Measurements from ENCODE around the gene HLA-DQA1. TPM values are rescaled to one million over a fixed set of nuclear protein-coding genes. Genes with fewer than 3 reads are reported as not detected.

HLA-DQA1 gene
- total RNA-seq, 4 donors from 2014 or later: 8.6 to 21.3 (median 11.5) TPM

DNA sequence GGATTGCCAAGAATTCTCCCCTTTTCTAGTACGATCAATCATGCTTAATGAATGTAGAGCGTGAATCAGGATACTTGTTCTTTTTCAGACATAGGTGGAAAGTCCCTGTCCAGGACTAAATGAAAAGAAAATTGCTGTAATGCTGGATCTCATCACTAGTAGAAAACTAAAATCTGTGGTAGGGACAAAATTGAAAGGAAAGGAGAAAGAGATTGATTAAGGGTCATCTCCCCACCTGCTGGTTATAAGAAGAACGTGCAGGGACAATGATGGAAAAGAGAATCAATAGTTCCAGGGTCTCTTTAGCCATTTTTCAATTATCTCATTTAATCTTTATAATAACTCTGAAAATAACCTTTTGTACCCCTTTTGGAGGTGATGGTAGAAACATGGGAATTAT lies 28.8 kb upstream of the HLA-DQA1 start:
- H3K4me3 ChIP-seq: no peak overlapping the region
- no peak overlapping the region for H3K27ac ChIP-seq
- no peak for TF ChIP-seq POLR2A (IDR thresholded peaks at IDR 0.05)
- TF ChIP-seq POLR2AphosphoS5 (IDR thresholded peaks at IDR 0.05): no peak
- no peak for TF ChIP-seq EP300 (IDR thresholded peaks at IDR 0.05)
- TF ChIP-seq, protein P1, sequence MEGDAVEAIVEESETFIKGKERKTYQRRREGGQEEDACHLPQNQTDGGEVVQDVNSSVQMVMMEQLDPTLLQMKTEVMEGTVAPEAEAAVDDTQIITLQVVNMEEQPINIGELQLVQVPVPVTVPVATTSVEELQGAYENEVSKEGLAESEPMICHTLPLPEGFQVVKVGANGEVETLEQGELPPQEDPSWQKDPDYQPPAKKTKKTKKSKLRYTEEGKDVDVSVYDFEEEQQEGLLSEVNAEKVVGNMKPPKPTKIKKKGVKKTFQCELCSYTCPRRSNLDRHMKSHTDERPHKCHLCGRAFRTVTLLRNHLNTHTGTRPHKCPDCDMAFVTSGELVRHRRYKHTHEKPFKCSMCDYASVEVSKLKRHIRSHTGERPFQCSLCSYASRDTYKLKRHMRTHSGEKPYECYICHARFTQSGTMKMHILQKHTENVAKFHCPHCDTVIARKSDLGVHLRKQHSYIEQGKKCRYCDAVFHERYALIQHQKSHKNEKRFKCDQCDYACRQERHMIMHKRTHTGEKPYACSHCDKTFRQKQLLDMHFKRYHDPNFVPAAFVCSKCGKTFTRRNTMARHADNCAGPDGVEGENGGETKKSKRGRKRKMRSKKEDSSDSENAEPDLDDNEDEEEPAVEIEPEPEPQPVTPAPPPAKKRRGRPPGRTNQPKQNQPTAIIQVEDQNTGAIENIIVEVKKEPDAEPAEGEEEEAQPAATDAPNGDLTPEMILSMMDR (IDR thresholded peaks at IDR 0.05): no peak
- H3K9me3 ChIP-seq: no peaks in the 10 kb centered on the region
- 53% methylated on average over 3 of the region's 3 CpGs for WGBS
- no peaks in the 10 kb centered on the region for H3K4me1 ChIP-seq
- no peak for DNase-seq (ENCODE audit: low spot score in 2 of 2)
- no peaks in the 10 kb centered on the region for H3K27me3 ChIP-seq
- H3K36me3 ChIP-seq: no peaks in the 10 kb centered on the region

DNA sequence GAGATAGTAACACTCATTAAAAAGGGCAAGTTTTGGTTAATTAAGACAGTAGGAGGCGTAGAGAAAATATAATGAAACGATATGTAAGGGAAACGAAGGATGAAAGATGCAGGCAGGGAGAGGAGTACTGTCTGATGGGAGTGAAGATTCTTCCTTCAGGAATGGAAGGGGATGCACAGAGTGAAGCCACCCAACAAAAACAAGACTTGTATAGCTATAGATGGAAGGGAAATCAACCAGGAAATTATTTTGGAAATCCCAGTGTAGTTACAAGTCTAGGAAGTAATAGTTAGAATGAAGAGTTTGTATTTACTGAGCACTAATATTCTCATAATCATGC lies 27.8 kb upstream of the HLA-DQA1 start:
- peak overlapping the region; percentile 39 for H3K27ac ChIP-seq
- no peaks in the 10 kb centered on the region for H3K9me3 ChIP-seq
- H3K4me3 ChIP-seq: no peak overlapping the region
- TF ChIP-seq, protein P1 (IDR thresholded peaks at IDR 0.05): no peak
- TF ChIP-seq POLR2AphosphoS5 (IDR thresholded peaks at IDR 0.05) (no peak), EP300 (IDR thresholded peaks at IDR 0.05) (no peak), POLR2A (IDR thresholded peaks at IDR 0.05) (no peak)
- H3K27me3 ChIP-seq: no peaks in the 10 kb centered on the region
- WGBS: 46% methylated on average over 3 of the region's 3 CpGs
- H3K4me1 ChIP-seq: no peaks in the 10 kb centered on the region
- DNase-seq (ENCODE audit: low spot score in 2 of 2): no peak
- H3K36me3 ChIP-seq: no peaks in the 10 kb centered on the region

DNA sequence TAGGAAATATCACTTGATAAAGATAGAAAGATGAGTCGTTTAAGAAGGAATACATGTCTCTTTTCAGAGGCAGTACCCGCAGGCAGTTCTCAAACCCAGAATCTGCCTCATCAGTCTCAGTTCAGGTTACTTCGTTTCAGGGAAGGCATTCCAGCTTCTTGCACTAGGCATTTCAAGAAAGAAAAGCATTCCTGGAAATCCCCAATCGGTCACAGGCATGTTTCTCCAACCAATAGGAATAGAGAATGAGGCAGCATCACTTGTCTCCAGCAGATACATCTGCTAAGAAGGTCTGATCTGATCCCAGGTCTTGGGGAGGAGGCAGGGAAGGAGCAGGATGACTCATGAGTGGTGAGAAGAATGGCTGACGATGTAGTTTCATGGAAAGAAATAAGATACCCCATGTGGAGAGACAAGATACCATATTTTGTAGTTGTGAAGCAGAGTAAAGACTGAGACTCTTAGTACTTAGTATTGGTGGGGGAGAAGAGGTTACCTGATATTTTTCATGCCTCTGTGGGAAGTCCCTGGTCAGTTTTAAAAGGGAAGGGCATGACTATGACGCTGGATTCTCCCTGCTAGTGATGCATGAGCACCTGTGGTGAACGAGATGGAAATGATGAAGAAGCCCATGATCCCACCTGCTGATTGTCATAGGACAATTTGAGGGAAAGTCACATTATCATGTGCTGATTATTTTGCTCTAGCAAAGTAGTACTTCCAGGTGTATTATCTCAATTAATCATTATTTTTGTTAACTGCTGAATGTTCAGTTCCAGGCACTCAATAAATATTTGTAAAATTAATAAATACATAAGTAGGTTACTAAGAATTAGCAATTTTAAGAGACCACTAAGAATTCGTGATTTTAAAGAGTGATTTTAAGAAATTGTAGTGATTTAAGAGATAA lies 27.2 kb upstream of the HLA-DQA1 start:
- peak overlapping the region; percentile 39 for H3K27ac ChIP-seq
- H3K4me1 ChIP-seq: no peaks in the 10 kb centered on the region
- no peak overlapping the region for H3K4me3 ChIP-seq
- WGBS: 18% methylated on average over 8 of the region's 8 CpGs
- no peaks in the 10 kb centered on the region for H3K36me3 ChIP-seq
- no peaks in the 10 kb centered on the region for H3K9me3 ChIP-seq
- TF ChIP-seq, protein P1 (IDR thresholded peaks at IDR 0.05): no peak
- TF ChIP-seq POLR2AphosphoS5 (IDR thresholded peaks at IDR 0.05) (no peak), POLR2A (IDR thresholded peaks at IDR 0.05) (no peak), EP300 (IDR thresholded peaks at IDR 0.05) (no peak)
- H3K27me3 ChIP-seq: no peaks in the 10 kb centered on the region
- DNase-seq (ENCODE audit: low spot score in 2 of 2): no peak

DNA sequence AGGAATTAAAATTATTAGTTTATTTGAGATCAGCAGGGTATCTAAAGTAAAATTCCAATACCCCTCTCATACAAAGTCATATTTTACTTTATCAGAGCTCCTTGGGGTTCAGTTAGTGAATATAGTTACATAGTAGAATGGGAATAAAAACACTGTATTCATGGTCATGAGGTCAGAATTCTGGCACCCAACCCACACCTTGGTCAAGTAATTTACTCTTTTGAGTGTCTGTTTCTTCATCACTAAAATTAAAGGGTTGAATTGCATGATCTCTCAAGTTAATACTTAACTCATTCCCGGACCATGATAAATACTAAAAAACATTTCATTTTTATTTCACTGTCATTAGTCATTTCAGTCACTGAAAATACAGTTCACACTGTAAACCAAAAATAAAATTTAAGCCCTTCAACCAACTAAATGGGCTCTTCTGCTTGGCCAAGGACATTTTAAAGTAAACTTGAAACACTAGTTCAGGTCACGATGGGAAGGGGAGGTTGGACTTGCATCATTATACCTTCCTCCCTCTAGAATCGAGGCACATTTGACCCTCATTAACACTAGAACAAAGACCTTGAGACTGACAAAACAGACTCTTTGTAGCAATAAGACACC lies 26.4 kb upstream of the HLA-DQA1 start:
- Histone ChIP-seq H3K27me3 (no peaks in the 10 kb centered on the region), H3K36me3 (no peaks in the 10 kb centered on the region), H3K9me3 (no peaks in the 10 kb centered on the region), H3K27ac (no peak overlapping the region), H3K4me1 (no peaks in the 10 kb centered on the region), H3K4me3 (no peak overlapping the region)
- no peak for TF ChIP-seq POLR2AphosphoS5 (IDR thresholded peaks at IDR 0.05)
- no peak for TF ChIP-seq POLR2A (IDR thresholded peaks at IDR 0.05)
- no peak for TF ChIP-seq EP300 (IDR thresholded peaks at IDR 0.05)
- no peak for DNase-seq (ENCODE audit: low spot score in 2 of 2)
- WGBS: 59% methylated on average over 3 of the region's 3 CpGs

DNA sequence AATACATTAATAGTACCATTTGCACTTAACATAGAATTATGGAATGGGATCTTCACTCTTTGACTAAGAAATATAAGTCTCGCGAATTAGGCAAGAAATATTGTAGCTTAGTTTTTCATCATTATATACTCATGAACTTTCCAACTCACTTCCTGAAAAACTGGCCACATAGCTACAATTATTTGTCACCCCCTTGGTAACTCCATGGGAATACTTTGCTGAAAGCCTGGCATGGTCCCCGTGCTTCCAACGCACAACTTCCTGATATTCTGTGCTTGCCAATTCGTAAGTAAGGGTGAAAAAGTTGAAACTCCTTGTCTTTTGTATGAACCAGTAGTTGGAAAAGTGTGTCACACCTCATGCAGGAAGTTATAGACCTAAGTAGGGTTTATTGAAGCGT lies 23.7 kb upstream of the HLA-DQA1 start:
- WGBS: 63% methylated on average over 6 of the region's 6 CpGs
- DNase-seq (ENCODE audit: low spot score in 2 of 2): no peak
- Histone ChIP-seq H3K36me3 (no peaks in the 10 kb centered on the region), H3K27me3 (no peaks in the 10 kb centered on the region), H3K27ac (no peak overlapping the region), H3K9me3 (no peaks in the 10 kb centered on the region), H3K4me3 (no peak overlapping the region), H3K4me1 (no peaks in the 10 kb centered on the region)
- TF ChIP-seq, protein P1 (IDR thresholded peaks at IDR 0.05): no peak
- TF ChIP-seq POLR2A (IDR thresholded peaks at IDR 0.05) (no peak), EP300 (IDR thresholded peaks at IDR 0.05) (no peak), POLR2AphosphoS5 (IDR thresholded peaks at IDR 0.05) (no peak)

Measured in suprapubic skin (tissue), 4 donors.